HG02981 (cell line): Measurements from ENCODE around the gene ANXA11.
A peak's percentile ranks its signal among the peaks of the same experiment; 100 is the strongest.

Experiments used
- ATAC-seq: cut with Tn5 transposase; IDR thresholded peaks from one replicate; pipeline ENCODE4 v1.9.1; 2021; ENCODE audit warnings: mild to moderate bottlenecking, moderate library complexity; ENCODE audit not compliant: unreplicated experiment

ANXA11 gene

DNA sequence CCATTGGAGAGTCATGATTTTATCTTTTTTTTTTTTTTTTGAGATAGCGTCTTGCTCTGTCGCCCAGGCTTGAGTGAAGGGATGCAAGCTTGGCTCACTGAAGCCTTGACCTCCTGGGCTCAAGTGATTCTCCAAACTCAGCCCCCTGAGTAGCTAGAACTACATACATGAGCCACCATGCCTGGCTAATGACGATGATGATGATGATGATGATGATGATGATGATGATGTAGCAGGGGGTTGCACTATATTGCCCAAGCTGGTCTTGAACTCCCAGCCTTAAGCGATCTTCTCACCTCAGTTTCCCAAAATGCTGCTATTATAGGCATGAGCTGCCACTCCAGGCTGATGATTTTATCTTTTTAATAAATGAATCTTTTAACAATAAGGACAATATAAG, 86.7 kb downstream of the ANXA11 start:
- ATAC-seq = no peak

DNA sequence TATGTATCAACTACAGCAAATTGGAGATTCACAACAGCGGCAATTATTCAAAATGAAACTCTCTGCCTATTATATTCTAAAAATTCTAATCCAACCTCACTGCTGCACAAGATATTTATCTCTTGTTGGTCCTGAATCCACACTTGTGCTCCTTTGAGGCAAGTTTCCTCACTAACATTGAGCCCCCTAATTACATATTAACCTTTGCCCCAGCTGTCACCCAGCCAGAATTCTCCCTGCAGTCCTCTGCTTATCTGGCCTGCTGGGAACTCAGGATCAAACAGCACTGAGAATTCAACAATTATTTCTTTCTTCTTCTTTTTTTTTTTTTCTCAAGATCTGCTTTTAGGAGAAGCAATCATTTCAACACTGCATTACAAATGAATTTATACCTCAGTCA, 94.4 kb downstream of the ANXA11 start:
- ATAC-seq = no peak

DNA sequence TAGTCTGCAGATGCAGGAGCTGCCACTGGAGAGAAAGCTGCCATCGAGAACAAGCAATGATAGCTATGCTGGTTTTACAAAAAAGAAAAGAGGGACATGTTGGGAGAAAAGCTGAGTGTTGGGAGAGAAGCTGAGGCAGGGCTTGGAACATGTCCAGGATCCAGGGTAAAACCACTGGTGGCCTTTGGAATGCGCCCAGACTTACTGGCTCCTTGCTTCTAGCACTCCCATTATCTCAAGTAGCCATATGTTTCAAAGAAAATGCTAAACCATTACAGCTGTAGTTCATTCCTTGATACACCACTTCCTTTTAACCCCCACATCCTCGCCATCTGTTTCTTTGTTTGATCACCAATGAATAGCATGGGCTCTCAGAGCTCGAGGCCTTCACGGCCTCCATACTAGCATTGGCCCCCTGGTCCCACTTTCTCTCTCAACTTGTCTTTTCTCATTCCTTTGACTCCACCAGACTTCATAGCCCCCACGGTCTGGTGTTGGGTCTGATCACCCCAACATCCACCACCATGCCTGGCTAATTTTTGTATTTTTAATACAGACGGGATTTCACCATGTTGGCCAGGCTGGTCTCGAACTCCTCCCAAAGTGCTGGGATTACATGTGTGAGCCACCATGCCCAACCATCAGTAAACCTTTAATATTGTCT, 96.6 kb downstream of the ANXA11 start:
- ATAC-seq = no peak

DNA sequence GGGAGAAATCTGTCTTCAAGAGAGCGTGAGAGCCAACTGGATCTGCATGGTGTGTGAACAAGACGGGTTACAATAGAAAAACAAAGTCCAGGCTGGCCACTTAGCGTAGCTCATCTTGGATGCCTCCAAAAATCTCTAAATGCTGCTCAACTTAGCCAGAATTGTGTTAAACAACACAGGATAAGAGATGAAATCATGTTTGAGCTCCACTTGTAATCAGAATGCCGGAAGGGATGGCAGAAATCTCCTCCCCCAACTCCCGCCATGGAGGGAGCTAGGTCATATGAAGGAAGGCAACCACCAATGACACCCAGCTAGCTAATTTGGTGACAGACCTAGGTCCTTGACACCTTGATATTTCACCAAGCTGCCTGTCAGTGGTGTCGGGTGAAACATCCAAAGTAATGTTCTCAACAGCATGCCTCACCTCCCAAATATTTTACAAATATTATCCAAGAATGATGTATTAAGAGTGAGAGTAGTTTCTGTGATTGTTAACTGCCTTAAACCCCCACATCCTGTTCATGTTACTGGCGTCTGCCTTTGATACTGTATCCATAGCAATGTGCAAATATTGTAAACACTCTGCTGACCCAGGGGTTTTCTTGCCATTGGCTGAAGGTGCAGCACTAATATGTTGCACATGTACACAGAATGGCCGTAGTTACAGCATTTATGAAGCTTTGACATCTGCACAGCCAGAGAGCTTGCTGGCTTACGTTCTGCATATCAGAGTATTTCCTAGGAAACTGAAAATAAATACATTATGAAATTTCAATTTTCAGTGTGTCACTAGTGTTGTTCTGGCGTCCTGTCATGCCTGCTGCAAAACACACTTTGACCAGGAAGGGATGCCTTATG, 101.0 kb downstream of the ANXA11 start:
- peak; percentile 81 for ATAC-seq
